ENCODE measurements around the gene CHDH.

GRCh38 chr3:53822331-53822741 is 23.9 kb downstream of the CHDH start:
- TF ChIP-seq CTCF (IDR thresholded peaks at IDR 0.05; ENCODE audit: low read length) (no peak), EZH2 (IDR thresholded peaks at IDR 0.05; ENCODE audit: borderline replicate concordance, low read length) (no peak)
